Astrocyte (in vitro differentiated cells and primary cell): ENCODE results near the gene GABBR2. TPM values are rescaled to one million over a fixed set of nuclear protein-coding genes. Genes with fewer than 3 reads are reported as not detected.

Experiments used
- DNase-seq: peaks from one replicate; pipeline ENCODE4 v3.0.0-alpha.2; 2010; ENCODE audit warnings: low read depth
- FAIRE-seq: peaks from 2 replicates; lab custom pipeline; 2011; peaks lifted over from hg19 to GRCh38; lab: Jason Lieb, UNC
- H2AFZ ChIP-seq: 2 replicates; pipeline ENCODE4 v1.6.0; 2012; ENCODE audit warnings: low read depth, low read length, inconsistent platforms
- H3K27ac ChIP-seq: 2 replicates; pipeline ENCODE4 v1.5.1; 2011; ENCODE audit warnings: low read depth, low read length, inconsistent platforms
- H3K27me3 ChIP-seq: 2 replicates; pipeline ENCODE4 v1.6.0; 2011; ENCODE audit warnings: low read length, inconsistent platforms; ENCODE audit not compliant: insufficient read depth
- H3K36me3 ChIP-seq: 2 replicates; pipeline ENCODE4 v1.5.1; 2011; ENCODE audit warnings: low read length, inconsistent platforms; ENCODE audit not compliant: insufficient read depth
- H3K4me1 ChIP-seq: 2 replicates; pipeline ENCODE4 v1.5.1; 2011; ENCODE audit warnings: low read length, inconsistent platforms; ENCODE audit not compliant: insufficient read depth
- H3K4me2 ChIP-seq: 2 replicates; pipeline ENCODE4 v1.6.0; 2012; ENCODE audit warnings: low read length, inconsistent platforms
- H3K4me3 ChIP-seq: 2 replicates; pipeline ENCODE4 v1.5.1; 2011; ENCODE audit warnings: low read depth, mild to moderate bottlenecking, low read length, inconsistent platforms; ENCODE audit not compliant: insufficient read depth
- H3K79me2 ChIP-seq: 2 replicates; pipeline ENCODE4 v1.6.0; 2012; ENCODE audit warnings: mild to moderate bottlenecking, low read length, inconsistent platforms; ENCODE audit not compliant: insufficient read depth
- H3K9ac ChIP-seq: 2 replicates; pipeline ENCODE4 v1.6.0; 2012; ENCODE audit warnings: mild to moderate bottlenecking, low read length, inconsistent platforms
- H3K9me3 ChIP-seq: 2 replicates; pipeline ENCODE4 v1.5.1; 2012; ENCODE audit warnings: low read depth, mild to moderate bottlenecking, low read length, inconsistent platforms; ENCODE audit not compliant: insufficient read depth
- H4K20me1 ChIP-seq: 2 replicates; pipeline ENCODE4 v1.6.0; 2012; ENCODE audit warnings: low read length, inconsistent platforms; ENCODE audit not compliant: insufficient read depth
- H3K27ac Mint-ChIP-seq: one replicate; pipeline ENCODE4 v1.8.0; 2021; ENCODE audit warnings: mild to moderate bottlenecking, mixed read lengths; ENCODE audit not compliant: unreplicated experiment
- H3K27me3 Mint-ChIP-seq: one replicate; pipeline ENCODE4 v1.8.0; 2021; ENCODE audit warnings: low read depth, mixed read lengths; ENCODE audit not compliant: unreplicated experiment
- H3K36me3 Mint-ChIP-seq: one replicate; pipeline ENCODE4 v1.8.0; 2021; ENCODE audit warnings: low read depth, mixed read lengths; ENCODE audit not compliant: unreplicated experiment
- H3K4me1 Mint-ChIP-seq: one replicate; pipeline ENCODE4 v1.8.0; 2021; ENCODE audit warnings: low read depth, mixed read lengths; ENCODE audit not compliant: unreplicated experiment
- H3K4me3 Mint-ChIP-seq: one replicate; pipeline ENCODE4 v1.8.0; 2021; ENCODE audit warnings: mild to moderate bottlenecking, moderate library complexity, mixed read lengths; ENCODE audit not compliant: unreplicated experiment
- H3K9me3 Mint-ChIP-seq: one replicate; pipeline ENCODE4 v1.8.0; 2021; ENCODE audit warnings: mild to moderate bottlenecking, mixed read lengths; ENCODE audit not compliant: unreplicated experiment
- CTCF ChIP-seq: IDR thresholded peaks from 2 replicates; pipeline ENCODE4 v1.5.1; 2011; ENCODE audit warnings: low read depth, mild to moderate bottlenecking, inconsistent platforms, low read length, moderate library complexity; ENCODE audit not compliant: insufficient read depth
- EZH2 ChIP-seq: IDR thresholded peaks from 2 replicates; pipeline ENCODE4 v1.6.1; 2012; ENCODE audit warnings: mild to moderate bottlenecking, low read length, inconsistent platforms; ENCODE audit not compliant: insufficient read depth
- total RNA-seq: library from RNA; stranded (reverse); gene quantifications from 2 replicates; pipeline ENCODE4 v1.2.1, GENCODE V29; 2021

Gene GABBR2
- total RNA-seq, 1 donor from 2014 or later: 2.0 TPM

GRCh38 chr9:98419260-98419603 is 289.5 kb downstream of the GABBR2 start:
- H4K20me1 ChIP-seq: no peaks in the 10 kb centered on the region
- no peaks in the 10 kb centered on the region for H3K36me3 ChIP-seq
- FAIRE-seq: no peak
- Mint-ChIP-seq H3K27me3 (peaks cover 38% of the 10 kb centered on the region), H3K27ac (no peak overlapping the region), H3K4me1 (no peaks in the 10 kb centered on the region), H3K36me3 (peaks cover 3% of the 10 kb centered on the region), H3K9me3 (peaks cover 17% of the 10 kb centered on the region), H3K4me3 (no peak overlapping the region)
- peaks cover 3% of the 10 kb centered on the region for H3K27me3 ChIP-seq
- H3K79me2 ChIP-seq: no peaks in the 10 kb centered on the region
- H3K9me3 ChIP-seq: no peaks in the 10 kb centered on the region
- no peak overlapping the region for H3K4me3 ChIP-seq
- TF ChIP-seq CTCF (no peak), EZH2 (no peak)
- no peak for DNase-seq
- no peak overlapping the region for H3K9ac ChIP-seq
- no peak overlapping the region for H3K4me2 ChIP-seq
- no peak overlapping the region for H3K27ac ChIP-seq
- no peaks in the 10 kb centered on the region for H3K4me1 ChIP-seq
- no peak overlapping the region for H2AFZ ChIP-seq

GRCh38 chr9:98418578-98419259 is 290.0 kb downstream of the GABBR2 start:
- Mint-ChIP-seq H3K36me3 (peaks cover 3% of the 10 kb centered on the region), H3K27ac (no peak overlapping the region), H3K27me3 (peaks cover 41% of the 10 kb centered on the region), H3K4me3 (no peak overlapping the region), H3K9me3 (peaks cover 15% of the 10 kb centered on the region), H3K4me1 (no peaks in the 10 kb centered on the region)
- no peak overlapping the region for H3K27ac ChIP-seq
- H3K27me3 ChIP-seq: peaks cover 3% of the 10 kb centered on the region
- no peaks in the 10 kb centered on the region for H3K4me1 ChIP-seq
- H3K36me3 ChIP-seq: no peaks in the 10 kb centered on the region
- no peak overlapping the region for H3K4me2 ChIP-seq
- FAIRE-seq (no peak), DNase-seq (no peak)
- H4K20me1 ChIP-seq: no peaks in the 10 kb centered on the region
- no peaks in the 10 kb centered on the region for H3K79me2 ChIP-seq
- H3K9me3 ChIP-seq: no peaks in the 10 kb centered on the region
- H3K4me3 ChIP-seq: no peak overlapping the region
- no peak overlapping the region for H2AFZ ChIP-seq
- TF ChIP-seq CTCF: no peak
- no peak for TF ChIP-seq EZH2
- no peak overlapping the region for H3K9ac ChIP-seq
